A549 treated with ZK216348 at 1 μM for 4 hours (cell line): ENCODE measurements around the gene CEACAM20. TPM values are rescaled to one million over a fixed set of nuclear protein-coding genes. Genes with fewer than 3 reads are reported as not detected.

Experiments
- total RNA-seq: library from RNA; stranded (reverse); fragments of 200-300 nt; extraction: Qiagen RNA extraction; gene quantifications from 5 replicates; pipeline ENCODE4 v1.2.3, GENCODE V29; 2022; ENCODE audit warnings: low read depth

Gene CEACAM20
- 0.09 to 0.11 TPM in 2 of 5 replicates, not detected in the others for total RNA-seq

DNA sequence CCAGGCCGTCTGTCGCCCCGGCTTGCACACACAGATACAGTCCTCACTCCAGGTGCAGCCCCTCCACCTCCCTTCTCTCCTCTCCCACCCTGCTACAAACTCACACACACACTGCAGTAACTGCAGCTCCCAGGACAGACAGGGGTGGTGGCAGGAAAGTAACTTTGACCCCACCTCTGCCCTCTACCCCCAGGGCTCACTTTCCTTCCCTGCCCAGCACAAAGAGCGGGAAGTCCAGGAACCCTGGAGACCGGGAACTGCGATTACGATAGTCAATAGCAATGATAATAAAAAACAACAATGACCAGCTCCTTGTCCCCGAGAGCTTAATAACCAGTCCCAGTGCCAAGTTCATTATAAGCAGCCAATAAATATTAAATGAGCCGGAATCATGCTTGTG is at the start of gene CEACAM20:
TSS of gene CEACAM20 (minus strand) at position 140 of the 400 bp plus-strand sequence. CDS start 166 bp downstream, outside the sequence.

DNA sequence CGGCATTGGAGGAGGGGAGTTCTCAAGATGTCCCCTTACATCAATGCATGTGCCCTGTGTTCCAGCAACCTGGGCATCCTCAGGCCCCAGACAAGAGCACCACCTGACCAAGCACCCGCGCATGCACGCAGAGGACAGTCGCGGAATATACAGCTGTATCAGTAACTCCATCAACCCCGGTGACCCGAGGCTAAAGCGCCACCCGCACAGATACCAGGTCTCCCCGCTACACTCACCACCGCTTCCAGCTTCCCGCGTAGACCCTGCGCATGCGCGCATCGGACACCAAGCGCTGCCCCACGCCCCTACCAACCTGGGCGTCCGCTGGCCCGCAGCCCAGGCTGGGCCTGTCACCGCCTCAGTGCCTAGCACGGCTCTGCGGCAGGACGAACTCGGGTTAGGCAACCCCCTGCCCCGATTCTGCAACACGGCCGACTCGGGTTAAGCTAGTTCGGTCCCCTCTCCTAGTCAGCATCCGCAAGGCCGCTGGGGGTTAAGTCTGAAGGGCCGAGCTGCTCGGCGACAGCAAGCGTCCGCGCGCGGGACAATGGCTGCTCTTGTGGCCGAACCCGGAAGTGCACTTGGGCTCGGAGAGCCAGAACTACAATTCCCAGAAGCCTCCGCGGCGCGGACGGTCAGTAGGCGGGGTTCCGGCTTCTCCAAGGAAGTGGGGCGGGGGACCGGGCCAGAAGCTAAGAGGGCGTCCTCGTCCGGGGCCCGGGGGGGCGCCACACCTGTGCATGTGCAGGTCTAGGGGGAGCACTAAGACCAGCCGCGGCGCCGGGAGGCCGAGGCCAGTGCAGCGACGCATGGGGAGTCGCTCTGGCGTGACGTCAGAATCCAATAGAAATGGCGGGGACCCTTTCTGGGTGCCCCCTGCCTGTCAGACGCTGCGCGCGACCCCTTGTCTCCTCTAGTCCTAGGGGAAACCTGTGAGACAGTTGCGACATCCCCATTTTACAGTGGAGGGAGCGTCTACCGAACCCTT is 29.2 kb downstream of the CEACAM20 start, which contains the start of gene ZNF180:
TSS of gene ZNF180 (minus strand) at position 561 of the 988 bp plus-strand sequence. CDS start 3,188 bp downstream, outside the sequence.

Other genes starting within 250 kb of the CEACAM20 start
- 2.9 to 4.1 TPM (median 3.3 TPM) in 5 replicates for gene ZNF235, start 224.7 kb downstream of the CEACAM20 start, total RNA-seq
- gene ZNF112, start 173.0 kb downstream of the CEACAM20 start, total RNA-seq, result 1.3 to 2.2 TPM (median 2.0 TPM) in 5 replicates
- 2.1 to 2.7 TPM (median 2.4 TPM) in 5 replicates for gene ZNF285, start 128.1 kb downstream of the CEACAM20 start, total RNA-seq
- gene ZNF229, start 81.2 kb downstream of the CEACAM20 start, total RNA-seq, result 2.1 to 4.7 TPM (median 3.0 TPM) in 5 replicates
- 7.5 to 11.3 TPM (median 8.2 TPM) in 5 replicates for gene ZNF180, start 29.2 kb downstream of the CEACAM20 start, total RNA-seq
- gene IGSF23, start 83.9 kb upstream of the CEACAM20 start, total RNA-seq, result 0.27 to 0.68 TPM (median 0.45 TPM) in 5 replicates
- gene PVR, start 114.2 kb upstream of the CEACAM20 start, total RNA-seq, result 96.5 to 123 TPM (median 114 TPM) in 5 replicates
- gene CEACAM19, start 141.8 kb upstream of the CEACAM20 start, total RNA-seq, result 6.6 to 13.0 TPM (median 10.0 TPM) in 5 replicates
- gene CEACAM16, start 169.5 kb upstream of the CEACAM20 start, total RNA-seq, result 0.08 to 0.19 TPM (median 0.16 TPM) in 3 of 5 replicates, not detected in the others
- 31.6 to 92.9 TPM (median 77.1 TPM) in 5 replicates for gene BCL3, start 219.0 kb upstream of the CEACAM20 start, total RNA-seq
- not detected in 5 replicates for gene CBLC, start 248.2 kb upstream of the CEACAM20 start, total RNA-seq